T-helper 1 cell treated with Interleukin-12 subunit alpha and Interleukin-12 subunit beta and Interleukin-4 antibody, amounts not matched to agents 30 μg/mL and 1 μg/mL, for 36 hours (primary cell): ENCODE results near the gene ZNF724.
"Not testable (repeated sequence)": the region's sequence is repeated elsewhere in the genome, so short reads cannot be mapped to it uniquely, and the experiment has no call there.

ENCODE experiments used
- H3K27ac Mint-ChIP-seq: one replicate; pipeline ENCODE4 v1.8.0; 2021; ENCODE audit warnings: mild to moderate bottlenecking, mixed read lengths
- H3K27me3 Mint-ChIP-seq: one replicate; pipeline ENCODE4 v1.8.0; 2021; ENCODE audit warnings: low read depth, mixed read lengths
- H3K36me3 Mint-ChIP-seq: one replicate; pipeline ENCODE4 v1.8.0; 2021; ENCODE audit warnings: low read depth, mixed read lengths
- H3K4me1 Mint-ChIP-seq: one replicate; pipeline ENCODE4 v1.8.0; 2021; ENCODE audit warnings: low read depth, mixed read lengths
- H3K4me3 Mint-ChIP-seq: one replicate; pipeline ENCODE4 v1.8.0; 2021; ENCODE audit warnings: mild to moderate bottlenecking, moderate library complexity, mixed read lengths
- H3K9me3 Mint-ChIP-seq: one replicate; pipeline ENCODE4 v1.8.0; 2021; ENCODE audit warnings: mixed read lengths

The ZNF724 gene

GRCh38 chr19:23262920-23263319 is 12.7 kb upstream of the ZNF724 start:
- Mint-ChIP-seq H3K27ac (no peak overlapping the region), H3K4me3 (no peak overlapping the region), H3K36me3 (peaks cover 64% of the 10 kb centered on the region), H3K9me3 (peaks cover 39% of the 10 kb centered on the region), H3K27me3 (no peaks in the 10 kb centered on the region), H3K4me1 (peaks cover 2% of the 10 kb centered on the region)

- no peak overlapping the region for H3K27ac Mint-ChIP-seq
- H3K4me1 Mint-ChIP-seq: no peaks in the 10 kb centered on the region
- H3K4me3 Mint-ChIP-seq: no peak overlapping the region
- H3K36me3 Mint-ChIP-seq: peaks cover 57% of the 10 kb centered on the region
- H3K27me3 Mint-ChIP-seq: no peaks in the 10 kb centered on the region
- H3K9me3 Mint-ChIP-seq: peaks cover 35% of the 10 kb centered on the region
Measured at GRCh38 chr19:23261496-23262020, 11.4 kb upstream of the ZNF724 start.

- H3K27me3 Mint-ChIP-seq: no peaks in the 10 kb centered on the region
- peaks cover 35% of the 10 kb centered on the region for H3K9me3 Mint-ChIP-seq
- H3K27ac Mint-ChIP-seq: no peak overlapping the region
- H3K36me3 Mint-ChIP-seq: peaks cover 54% of the 10 kb centered on the region
- H3K4me3 Mint-ChIP-seq: no peak overlapping the region
- H3K4me1 Mint-ChIP-seq: no peaks in the 10 kb centered on the region
Measured at GRCh38 chr19:23260956-23261355, 10.8 kb upstream of the ZNF724 start.

- H3K27ac Mint-ChIP-seq: no peak overlapping the region
- H3K4me1 Mint-ChIP-seq: no peaks in the 10 kb centered on the region
- H3K4me3 Mint-ChIP-seq: no peak overlapping the region
- H3K9me3 Mint-ChIP-seq: peaks cover 35% of the 10 kb centered on the region
- peaks cover 54% of the 10 kb centered on the region for H3K36me3 Mint-ChIP-seq
- no peaks in the 10 kb centered on the region for H3K27me3 Mint-ChIP-seq
Measured at GRCh38 chr19:23259961-23260360, 9.8 kb upstream of the ZNF724 start.

- Mint-ChIP-seq H3K27me3 (no peaks in the 10 kb centered on the region), H3K36me3 (peaks cover 26% of the 10 kb centered on the region), H3K4me1 (peaks cover 2% of the 10 kb centered on the region), H3K4me3 (no peak overlapping the region), H3K27ac (no peak overlapping the region), H3K9me3 (peaks cover 13% of the 10 kb centered on the region)
Measured at GRCh38 chr19:23255700-23256099, 5.5 kb upstream of the ZNF724 start.

- H3K36me3 Mint-ChIP-seq: peaks cover 12% of the 10 kb centered on the region
- H3K27me3 Mint-ChIP-seq: no peaks in the 10 kb centered on the region
- peaks cover 3% of the 10 kb centered on the region for H3K4me1 Mint-ChIP-seq
- no peak overlapping the region for H3K4me3 Mint-ChIP-seq
- no peak overlapping the region for H3K27ac Mint-ChIP-seq
- H3K9me3 Mint-ChIP-seq: peaks cover 3% of the 10 kb centered on the region
Measured at GRCh38 chr19:23254141-23254910, 4.1 kb upstream of the ZNF724 start.

GRCh38 chr19:23253256-23253655 is 3.1 kb upstream of the ZNF724 start:
- not testable (repeated sequence) for H3K27me3 Mint-ChIP-seq

GRCh38 chr19:23241419-23241818 is 8.8 kb downstream of the ZNF724 start:
- no peak overlapping the region for H3K4me3 Mint-ChIP-seq
- H3K27ac Mint-ChIP-seq: no peak overlapping the region
- no peaks in the 10 kb centered on the region for H3K4me1 Mint-ChIP-seq
- peaks cover 69% of the 10 kb centered on the region for H3K36me3 Mint-ChIP-seq
- H3K27me3 Mint-ChIP-seq: no peaks in the 10 kb centered on the region
- peaks cover 56% of the 10 kb centered on the region for H3K9me3 Mint-ChIP-seq

More at GRCh38 chr19:23253256-23253655, 3.1 kb upstream of the ZNF724 start:
- not testable (repeated sequence) for H3K4me3 Mint-ChIP-seq, H3K9me3 Mint-ChIP-seq, H3K27ac Mint-ChIP-seq, H3K4me1 Mint-ChIP-seq, H3K36me3 Mint-ChIP-seq

GRCh38 chr19:23222998-23223652 is 27.1 kb downstream of the ZNF724 start:
- H3K36me3 Mint-ChIP-seq: peaks cover 54% of the 10 kb centered on the region
- no peak overlapping the region for H3K27ac Mint-ChIP-seq
- peaks cover 49% of the 10 kb centered on the region for H3K9me3 Mint-ChIP-seq
- no peaks in the 10 kb centered on the region for H3K27me3 Mint-ChIP-seq
- no peaks in the 10 kb centered on the region for H3K4me1 Mint-ChIP-seq
- no peak overlapping the region for H3K4me3 Mint-ChIP-seq

- H3K4me3 Mint-ChIP-seq: no peak overlapping the region
- H3K9me3 Mint-ChIP-seq: peaks cover 32% of the 10 kb centered on the region
- no peaks in the 10 kb centered on the region for H3K4me1 Mint-ChIP-seq
- no peaks in the 10 kb centered on the region for H3K27me3 Mint-ChIP-seq
- H3K36me3 Mint-ChIP-seq: no peaks in the 10 kb centered on the region
- H3K27ac Mint-ChIP-seq: no peak overlapping the region
Measured at GRCh38 chr19:23203841-23204344, 46.3 kb downstream of the ZNF724 start.

GRCh38 chr19:23190341-23190740 is 59.9 kb downstream of the ZNF724 start:
- H3K27ac Mint-ChIP-seq: no peak overlapping the region
- no peaks in the 10 kb centered on the region for H3K27me3 Mint-ChIP-seq
- H3K4me3 Mint-ChIP-seq: no peak overlapping the region
- peaks cover 2% of the 10 kb centered on the region for H3K36me3 Mint-ChIP-seq
- H3K4me1 Mint-ChIP-seq: no peaks in the 10 kb centered on the region
- H3K9me3 Mint-ChIP-seq: peaks cover 36% of the 10 kb centered on the region

GRCh38 chr19:23183251-23183650 is 66.9 kb downstream of the ZNF724 start:
- no peaks in the 10 kb centered on the region for H3K4me1 Mint-ChIP-seq
- H3K9me3 Mint-ChIP-seq: peaks cover 82% of the 10 kb centered on the region
- no peak overlapping the region for H3K27ac Mint-ChIP-seq
- no peak overlapping the region for H3K4me3 Mint-ChIP-seq
- H3K27me3 Mint-ChIP-seq: no peaks in the 10 kb centered on the region
- H3K36me3 Mint-ChIP-seq: no peaks in the 10 kb centered on the region
